WTC11 (cell line): ENCODE results near the gene METTL21C. TPM values are rescaled to one million over a fixed set of nuclear protein-coding genes. Genes with fewer than 3 reads are reported as not detected.

Experiments
- ATAC-seq: fragments of 200-7000 bp; cut with Tn5 transposase; 2 replicates; pipeline ENCODE4 v1.10.0; 2021; ENCODE audit warnings: mild to moderate bottlenecking, moderate library complexity
- CTCF ChIA-PET: fragments of 300-600 bp; sonication (Branson Sonifier 250); formaldehyde crosslinking; loops from one replicate; lab custom pipeline; 2021; ENCODE audit warnings: antibody characterized with exemption; lab: Charles Lee
- POLR2A ChIA-PET: fragments of 350-600 bp; sonication (Branson Sonifier 250); formaldehyde crosslinking; loops from one replicate; lab custom pipeline; 2021; ENCODE audit warnings: antibody characterized with exemption; lab: Charles Lee
- DNase-seq: peaks from one replicate; pipeline ENCODE4 v3.0.0; 2021; ENCODE audit warnings: low spot score
- H3K27ac Mint-ChIP-seq: 2 replicates; pipeline ENCODE4 v1.8.0; 2021; ENCODE audit warnings: mixed read lengths
- H3K27me3 Mint-ChIP-seq: 2 replicates; pipeline ENCODE4 v1.8.0; 2021; ENCODE audit warnings: low read depth, mild to moderate bottlenecking, moderate library complexity, mixed read lengths
- H3K36me3 Mint-ChIP-seq: 2 replicates; pipeline ENCODE4 v1.8.0; 2021; ENCODE audit warnings: mixed read lengths
- H3K4me1 Mint-ChIP-seq: 2 replicates; pipeline ENCODE4 v1.8.0; 2022; ENCODE audit warnings: mixed read lengths
- H3K4me3 Mint-ChIP-seq: 2 replicates; pipeline ENCODE4 v1.8.0; 2021; ENCODE audit warnings: mild to moderate bottlenecking, moderate library complexity, mixed read lengths
- H3K9me3 Mint-ChIP-seq: 2 replicates; pipeline ENCODE4 v1.8.0; 2021; ENCODE audit warnings: mixed read lengths
- AFF4 ChIP-seq: sonication (generic); formaldehyde crosslinking; IDR thresholded peaks from 2 replicates; pipeline ENCODE4 v1.8.1; 2023; ENCODE audit warnings: mild to moderate bottlenecking, missing genetic modification reagents, borderline replicate concordance
- CDX4 ChIP-seq: fragments of 250-450 bp; sonication (Bioruptor Pico); IDR thresholded peaks from 2 replicates; pipeline ENCODE4 v1.9.0; 2021; ENCODE audit warnings: moderate library complexity, mild to moderate bottlenecking, inconsistent platforms, borderline replicate concordance
- ETV6 ChIP-seq: sonication (generic); formaldehyde crosslinking; IDR thresholded peaks from 2 replicates; pipeline ENCODE4 v1.8.1; 2022; ENCODE audit warnings: mild to moderate bottlenecking, missing genetic modification reagents
- MAX ChIP-seq: sonication (generic); formaldehyde crosslinking; IDR thresholded peaks from 2 replicates; pipeline ENCODE4 v1.8.0; 2022; ENCODE audit warnings: mild to moderate bottlenecking, missing genetic modification reagents
- NFYB ChIP-seq: sonication (generic); formaldehyde crosslinking; conservative IDR thresholded peaks from 2 replicates; pipeline ENCODE4 v1.8.0; 2022; ENCODE audit warnings: low read depth, missing genetic modification reagents
- NR2C2 ChIP-seq: sonication (generic); formaldehyde crosslinking; IDR thresholded peaks from 2 replicates; pipeline ENCODE4 v1.8.0; 2022; ENCODE audit warnings: mild to moderate bottlenecking, missing genetic modification reagents
- OVOL2 ChIP-seq: fragments of 250-450 bp; sonication (Bioruptor Pico); IDR thresholded peaks from 2 replicates; pipeline ENCODE4 v1.9.0; 2021; ENCODE audit warnings: mild to moderate bottlenecking, borderline replicate concordance
- PRRX2 ChIP-seq: fragments of 250-450 bp; sonication (Bioruptor Pico); IDR thresholded peaks from 2 replicates; pipeline ENCODE4 v1.8.0; 2021; ENCODE audit warnings: mild to moderate bottlenecking
- SMAD3 ChIP-seq: sonication (generic); formaldehyde crosslinking; IDR thresholded peaks from 2 replicates; pipeline ENCODE4 v1.8.0; 2022; ENCODE audit warnings: missing genetic modification reagents, mild to moderate bottlenecking, borderline replicate concordance
- SMAD4 ChIP-seq: sonication (generic); formaldehyde crosslinking; IDR thresholded peaks from 2 replicates; pipeline ENCODE4 v1.8.0; 2022; ENCODE audit warnings: mild to moderate bottlenecking, missing genetic modification reagents
- SOX15 ChIP-seq: fragments of 250-450 bp; sonication (Bioruptor Pico); IDR thresholded peaks from 2 replicates; pipeline ENCODE4 v1.9.0; 2021; ENCODE audit warnings: mild to moderate bottlenecking
- TCF7 ChIP-seq: sonication (generic); formaldehyde crosslinking; IDR thresholded peaks from 2 replicates; pipeline ENCODE4 v1.8.0; 2022; ENCODE audit warnings: mild to moderate bottlenecking, low read depth, missing genetic modification reagents, moderate library complexity
- USF1 ChIP-seq: sonication (generic); formaldehyde crosslinking; IDR thresholded peaks from 2 replicates; pipeline ENCODE4 v1.8.0; 2022; ENCODE audit warnings: mild to moderate bottlenecking, missing genetic modification reagents
- ZBTB43 ChIP-seq: sonication (generic); formaldehyde crosslinking; IDR thresholded peaks from 2 replicates; pipeline ENCODE4 v1.8.1; 2023; ENCODE audit warnings: mild to moderate bottlenecking, missing genetic modification reagents
- ZMAT4 ChIP-seq: fragments of 250-450 bp; sonication (Bioruptor Pico); IDR thresholded peaks from 2 replicates; pipeline ENCODE4 v1.9.0; 2021; ENCODE audit warnings: mild to moderate bottlenecking
- ZNF138 ChIP-seq: sonication (generic); formaldehyde crosslinking; conservative IDR thresholded peaks from 2 replicates; pipeline ENCODE4 v1.8.1; 2022; ENCODE audit warnings: mild to moderate bottlenecking, moderate library complexity, missing genetic modification reagents
- ZNF281 ChIP-seq: sonication (generic); formaldehyde crosslinking; IDR thresholded peaks from 2 replicates; pipeline ENCODE4 v1.8.0; 2023; ENCODE audit warnings: mild to moderate bottlenecking, missing genetic modification reagents
- ZNF396 ChIP-seq: fragments of 250-450 bp; sonication (Bioruptor Pico); IDR thresholded peaks from 2 replicates; pipeline ENCODE4 v1.8.0; 2021; ENCODE audit warnings: mild to moderate bottlenecking, moderate library complexity, borderline replicate concordance
- ZNF423 ChIP-seq: fragments of 250-450 bp; sonication (Bioruptor Pico); IDR thresholded peaks from 2 replicates; pipeline ENCODE4 v2.1.2; 2022; ENCODE audit warnings: mild to moderate bottlenecking, moderate library complexity
- ZNF512 ChIP-seq: sonication (generic); formaldehyde crosslinking; IDR thresholded peaks from 2 replicates; pipeline ENCODE4 v1.8.1; 2022; ENCODE audit warnings: missing genetic modification reagents, borderline replicate concordance
- ZNF671 ChIP-seq: fragments of 250-450 bp; sonication (Bioruptor Pico); IDR thresholded peaks from 2 replicates; pipeline ENCODE4 v1.8.0; 2021; ENCODE audit warnings: mild to moderate bottlenecking
- total RNA-seq: library from RNA; stranded (reverse); gene quantifications from 3 replicates; pipeline ENCODE4 v1.2.3, GENCODE V29; 2021

METTL21C gene
- total RNA-seq, 1 experiment from 2014 or later = not detected

GRCh38 chr13:102693250-102693649, 1.6 kb downstream of the METTL21C start:
- DNase-seq = no peak
- TF ChIP-seq NR2C2 (CRISPR knock-in tag) (no peak), ETV6 (CRISPR knock-in tag) (no peak), ZNF671 (CRISPR knock-in tag) (no peak), SMAD4 (CRISPR knock-in tag) (no peak), MAX (CRISPR knock-in tag) (no peak)
- Mint-ChIP-seq H3K27me3 (no peaks in the 10 kb centered on the region), H3K27ac (no peak overlapping the region), H3K9me3 (peaks cover 3% of the 10 kb centered on the region), H3K36me3 (peaks cover under 1% of the 10 kb centered on the region; the same call in 1 of the 2 replicates), H3K4me3 (no peak overlapping the region), H3K4me1 (peaks cover 27% of the 10 kb centered on the region)
- CTCF ChIA-PET = interaction anchor here (0.5 to 1.5 kb wide), 2 partner anchors 12 to 15 kb away, joined by 3 read pairs; no protein-coding TSS in a partner anchor
- POLR2A ChIA-PET = no interaction called here
- ATAC-seq = no peak

- no peak overlapping the region for H3K4me3 Mint-ChIP-seq
- H3K27me3 Mint-ChIP-seq = no peaks in the 10 kb centered on the region
- H3K4me1 Mint-ChIP-seq = peaks cover 35% of the 10 kb centered on the region
- DNase-seq (no peak), ATAC-seq (no peak)
- H3K9me3 Mint-ChIP-seq = no peaks in the 10 kb centered on the region
- CTCF ChIA-PET = no interaction called here
- no peak overlapping the region for H3K27ac Mint-ChIP-seq
- POLR2A ChIA-PET = no interaction called here
- no peaks in the 10 kb centered on the region for H3K36me3 Mint-ChIP-seq
- no peak for TF ChIP-seq OVOL2 (CRISPR knock-in tag)
- TF ChIP-seq CDX4 (CRISPR knock-in tag) = no peak
- TF ChIP-seq SOX15 = no peak
These were observed 2.4 kb downstream of the METTL21C start for GRCh38 chr13:102692491-102692826.

GRCh38 chr13:102690883-102691282, 4.0 kb downstream of the METTL21C start:
- ATAC-seq = no peak
- Mint-ChIP-seq H3K27ac (no peak overlapping the region), H3K4me1 (peaks cover 40% of the 10 kb centered on the region), H3K4me3 (no peak overlapping the region), H3K9me3 (no peaks in the 10 kb centered on the region), H3K36me3 (no peaks in the 10 kb centered on the region), H3K27me3 (no peaks in the 10 kb centered on the region)
- ChIA-PET CTCF (no interaction called here), POLR2A (interaction anchor here (1.1 kb wide), 1 partner anchor 82 kb away, joined by 4 read pairs; the partner anchor contains the start of gene TEX30)
- no peak for DNase-seq
- no peak for TF ChIP-seq ZNF512
- no peak for TF ChIP-seq SMAD3 (CRISPR knock-in tag)
- no peak for TF ChIP-seq SOX15
- no peak for TF ChIP-seq AFF4
- no peak for TF ChIP-seq ZNF396 (CRISPR knock-in tag)
- no peak for TF ChIP-seq ZMAT4 (CRISPR knock-in tag)
- TF ChIP-seq ZNF281 (CRISPR knock-in tag) = no peak
- no peak for TF ChIP-seq ZBTB43 (CRISPR knock-in tag)
- TF ChIP-seq TCF7 = no peak
- no peak for TF ChIP-seq ZNF138
- no peak for TF ChIP-seq PRRX2 (CRISPR knock-in tag)
- no peak for TF ChIP-seq NFYB (CRISPR knock-in tag)
- no peak for TF ChIP-seq USF1 (CRISPR knock-in tag)
- no peak for TF ChIP-seq ZNF423
